Measurements from ENCODE around the gene PLAC1. TPM values are rescaled to one million over a fixed set of nuclear protein-coding genes. Genes with fewer than 3 reads are reported as not detected.

The PLAC1 gene
- under 0.01 TPM in 1 of 2 replicates, not detected in the other for total RNA-seq

GRCh38 chrX:134658002-134658759 is at the start of gene PLAC1:
PLAC1 (minus strand) TSS chrX:134658471; CDS start chrX:134566682, 91,789 bp downstream.

Other genes starting within 250 kb of the PLAC1 start
- 27.6 and 32.6 TPM in 2 replicates for gene HPRT1, start 198.3 kb downstream of the PLAC1 start, total RNA-seq
- 8.7 and 10.4 TPM in 2 replicates for gene PABIR2, start 138.7 kb upstream of the PLAC1 start, total RNA-seq

All from regular cardiac myocyte (primary cell).